Neural cell (in vitro differentiated cells): ENCODE data around the gene HS6ST1. TPM values are rescaled to one million over a fixed set of nuclear protein-coding genes. Genes with fewer than 3 reads are reported as not detected.

ENCODE experiments used
- H2AFZ ChIP-seq: fragments of 200-600, 300-800 bp; sonication (generic), shearing (Covaris generic); 2 replicates; pipeline ENCODE4 v1.6.0; 2014; ENCODE audit warnings: low read depth, mild to moderate bottlenecking, antibody characterized with exemption, low read length, moderate library complexity
- H3F3A ChIP-seq: fragments of 200-600 bp; shearing (Covaris generic); 2 replicates; pipeline ENCODE4 v1.6.1; 2016; ENCODE audit warnings: mild to moderate bottlenecking, moderate library complexity, mixed read lengths, antibody characterized with exemption, low read length; ENCODE audit not compliant: insufficient read depth, poor library complexity, severe bottlenecking
- H3K27ac ChIP-seq: fragments of 200-600, 300-800 bp; sonication (generic), shearing (Covaris generic); 2 replicates; pipeline ENCODE4 v1.5.1; 2014; ENCODE audit warnings: mild to moderate bottlenecking, low read length, moderate library complexity
- H3K27me3 ChIP-seq: fragments of 300-800, 200-600 bp; sonication (generic), shearing (Covaris generic); 2 replicates; pipeline ENCODE4 v1.6.0; 2014; ENCODE audit warnings: mild to moderate bottlenecking, low read depth, low read length, moderate library complexity; ENCODE audit not compliant: insufficient read depth
- H3K36me3 ChIP-seq: fragments of 300-800, 200-600 bp; sonication (generic), shearing (Covaris generic); 2 replicates; pipeline ENCODE4 v1.5.1; 2014; ENCODE audit warnings: mild to moderate bottlenecking, antibody characterized with exemption, low read length, moderate library complexity; ENCODE audit not compliant: insufficient read depth
- H3K4me2 ChIP-seq: fragments of 300-800, 200-600 bp; sonication (generic), shearing (Covaris generic); 2 replicates; pipeline ENCODE4 v1.6.0; 2014; ENCODE audit warnings: mild to moderate bottlenecking, low read length
- H3K4me3 ChIP-seq: fragments of 300-800, 200-600 bp; sonication (generic), shearing (Covaris generic); 2 replicates; pipeline ENCODE4 v1.5.1; 2014; ENCODE audit warnings: mild to moderate bottlenecking, low read length, moderate library complexity
- H3K79me2 ChIP-seq: fragments of 200-600 bp; shearing (Covaris generic); replicated peaks from 2 replicates; pipeline ENCODE4 v1.6.0; 2014; ENCODE audit warnings: mild to moderate bottlenecking, low read length, moderate library complexity; ENCODE audit not compliant: insufficient read depth
- H3K9ac ChIP-seq: fragments of 300-800, 200-600 bp; sonication (generic), shearing (Covaris generic); 2 replicates; pipeline ENCODE4 v1.6.1; 2016; ENCODE audit warnings: mild to moderate bottlenecking, low read length, mixed read lengths
- H3K9me2 ChIP-seq: fragments of 200-600 bp; shearing (Covaris generic); 2 replicates; pipeline ENCODE4 v1.6.1; 2016; ENCODE audit warnings: mild to moderate bottlenecking, low read length, mixed read lengths; ENCODE audit not compliant: insufficient read depth
- H3K9me3 ChIP-seq: fragments of 200-600, 300-800 bp; sonication (generic), shearing (Covaris generic); 2 replicates; pipeline ENCODE4 v1.6.1; 2016; ENCODE audit warnings: mild to moderate bottlenecking, mixed run types, low read length, moderate library complexity, mixed read lengths
- H4K20me1 ChIP-seq: fragments of 200-600 bp; shearing (Covaris generic); 2 replicates; pipeline ENCODE4 v1.6.1; 2016; ENCODE audit warnings: mild to moderate bottlenecking, mixed run types; ENCODE audit not compliant: insufficient read depth
- EP300 ChIP-seq: fragments of 450-650 bp; conservative IDR thresholded peaks from 2 replicates; pipeline ENCODE4 v1.6.1; 2014; ENCODE audit warnings: antibody characterized with exemption, mild to moderate bottlenecking, moderate library complexity; ENCODE audit not compliant: poor library complexity, severe bottlenecking
- EZH2 ChIP-seq: fragments of 200-600, 300-800 bp; shearing (Covaris generic), sonication (generic); IDR thresholded peaks from 2 replicates; pipeline ENCODE4 v1.6.1; 2014; ENCODE audit warnings: antibody characterized with exemption, low read length, borderline replicate concordance, mild to moderate bottlenecking; ENCODE audit not compliant: insufficient read depth, poor library complexity, severe bottlenecking
- MXI1 ChIP-seq: fragments of 450-650 bp; conservative IDR thresholded peaks from 2 replicates; pipeline ENCODE4 v1.6.1; 2014; ENCODE audit warnings: antibody characterized with exemption, mild to moderate bottlenecking; ENCODE audit not compliant: poor library complexity, severe bottlenecking
- POLR2AphosphoS5 ChIP-seq: IDR thresholded peaks from 2 replicates; pipeline ENCODE4 v1.6.1; 2012
- RAD21 ChIP-seq: fragments of 450-650 bp; conservative IDR thresholded peaks from 2 replicates; pipeline ENCODE4 v1.6.1; 2014; ENCODE audit warnings: antibody characterized with exemption, mild to moderate bottlenecking, moderate library complexity
- SMC3 ChIP-seq: fragments of 450-650 bp; conservative IDR thresholded peaks from 2 replicates; pipeline ENCODE4 v1.6.1; 2014; ENCODE audit warnings: antibody characterized with exemption, mild to moderate bottlenecking, moderate library complexity; ENCODE audit not compliant: poor library complexity
- TAF1 ChIP-seq: IDR thresholded peaks from 2 replicates; pipeline ENCODE4 v1.6.1; 2012; ENCODE audit warnings: low read depth
- polyA plus RNA-seq: library from polyadenylated mRNA; depleted of rRNA; stranded (reverse); fragments of >200 nt; gene quantifications from 2 replicates; pipeline ENCODE4 v1.2.3, GENCODE V29; 2014
- TF ChIP-seq, protein P1 (sequence below): IDR thresholded peaks from 2 replicates; pipeline ENCODE4 v1.6.1; 2012; ENCODE audit warnings: borderline replicate concordance
- TF ChIP-seq, protein P2 (sequence below): fragments of 450-650 bp; IDR thresholded peaks from 2 replicates; pipeline ENCODE4 v1.5.1; 2014; ENCODE audit warnings: antibody characterized with exemption, mild to moderate bottlenecking, moderate library complexity; ENCODE audit not compliant: poor library complexity, severe bottlenecking

The HS6ST1 gene
- polyA plus RNA-seq, 1 donor from 2014 or later = 44.1 TPM

DNA sequence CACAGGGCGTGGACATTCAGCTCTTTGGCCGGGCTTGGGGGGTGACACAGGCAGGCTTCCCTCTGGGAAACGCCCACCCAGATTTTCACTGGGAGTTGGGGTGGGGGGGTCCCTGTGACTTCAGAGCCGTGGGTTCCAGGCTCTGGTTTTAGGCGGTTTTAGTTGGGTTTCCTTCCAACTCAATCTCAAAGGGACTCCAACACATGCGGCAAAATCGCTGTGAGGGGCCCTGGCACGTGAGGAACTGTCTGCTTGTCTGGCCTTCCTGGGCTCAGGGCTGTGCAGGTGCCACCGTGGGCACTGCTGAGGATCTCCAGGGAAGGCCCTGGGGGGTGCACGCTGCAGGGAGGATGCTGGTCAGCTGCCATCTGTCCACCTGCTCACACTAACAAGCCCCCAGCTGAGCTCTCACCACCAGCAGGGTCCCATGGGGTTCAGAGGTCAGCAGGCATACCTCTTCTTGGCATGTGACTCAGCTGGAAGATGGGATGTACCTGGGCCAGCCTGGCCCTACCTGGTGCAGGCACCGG lies 11.7 kb downstream of the HS6ST1 start:
- no peak overlapping the region for H3K27ac ChIP-seq
- no peaks in the 10 kb centered on the region for H3K36me3 ChIP-seq
- no peak overlapping the region for H3K4me2 ChIP-seq
- no peak overlapping the region for H2AFZ ChIP-seq
- no peaks in the 10 kb centered on the region for H3K9me2 ChIP-seq
- no peaks in the 10 kb centered on the region for H4K20me1 ChIP-seq
- peaks cover 63% of the 10 kb centered on the region for H3K79me2 ChIP-seq
- H3F3A ChIP-seq = no peaks in the 10 kb centered on the region
- H3K9ac ChIP-seq = no peak overlapping the region
- H3K4me3 ChIP-seq = no peak overlapping the region
- H3K9me3 ChIP-seq = no peaks in the 10 kb centered on the region
- H3K27me3 ChIP-seq = no peaks in the 10 kb centered on the region
- TF ChIP-seq TAF1 (no peak), EP300 (no peak), EZH2 (no peak), RAD21 (no peak), POLR2AphosphoS5 (no peak), SMC3 (no peak), MXI1 (no peak)
- TF ChIP-seq, protein P1, sequence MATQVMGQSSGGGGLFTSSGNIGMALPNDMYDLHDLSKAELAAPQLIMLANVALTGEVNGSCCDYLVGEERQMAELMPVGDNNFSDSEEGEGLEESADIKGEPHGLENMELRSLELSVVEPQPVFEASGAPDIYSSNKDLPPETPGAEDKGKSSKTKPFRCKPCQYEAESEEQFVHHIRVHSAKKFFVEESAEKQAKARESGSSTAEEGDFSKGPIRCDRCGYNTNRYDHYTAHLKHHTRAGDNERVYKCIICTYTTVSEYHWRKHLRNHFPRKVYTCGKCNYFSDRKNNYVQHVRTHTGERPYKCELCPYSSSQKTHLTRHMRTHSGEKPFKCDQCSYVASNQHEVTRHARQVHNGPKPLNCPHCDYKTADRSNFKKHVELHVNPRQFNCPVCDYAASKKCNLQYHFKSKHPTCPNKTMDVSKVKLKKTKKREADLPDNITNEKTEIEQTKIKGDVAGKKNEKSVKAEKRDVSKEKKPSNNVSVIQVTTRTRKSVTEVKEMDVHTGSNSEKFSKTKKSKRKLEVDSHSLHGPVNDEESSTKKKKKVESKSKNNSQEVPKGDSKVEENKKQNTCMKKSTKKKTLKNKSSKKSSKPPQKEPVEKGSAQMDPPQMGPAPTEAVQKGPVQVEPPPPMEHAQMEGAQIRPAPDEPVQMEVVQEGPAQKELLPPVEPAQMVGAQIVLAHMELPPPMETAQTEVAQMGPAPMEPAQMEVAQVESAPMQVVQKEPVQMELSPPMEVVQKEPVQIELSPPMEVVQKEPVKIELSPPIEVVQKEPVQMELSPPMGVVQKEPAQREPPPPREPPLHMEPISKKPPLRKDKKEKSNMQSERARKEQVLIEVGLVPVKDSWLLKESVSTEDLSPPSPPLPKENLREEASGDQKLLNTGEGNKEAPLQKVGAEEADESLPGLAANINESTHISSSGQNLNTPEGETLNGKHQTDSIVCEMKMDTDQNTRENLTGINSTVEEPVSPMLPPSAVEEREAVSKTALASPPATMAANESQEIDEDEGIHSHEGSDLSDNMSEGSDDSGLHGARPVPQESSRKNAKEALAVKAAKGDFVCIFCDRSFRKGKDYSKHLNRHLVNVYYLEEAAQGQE = no peak
- TF ChIP-seq, protein P2, sequence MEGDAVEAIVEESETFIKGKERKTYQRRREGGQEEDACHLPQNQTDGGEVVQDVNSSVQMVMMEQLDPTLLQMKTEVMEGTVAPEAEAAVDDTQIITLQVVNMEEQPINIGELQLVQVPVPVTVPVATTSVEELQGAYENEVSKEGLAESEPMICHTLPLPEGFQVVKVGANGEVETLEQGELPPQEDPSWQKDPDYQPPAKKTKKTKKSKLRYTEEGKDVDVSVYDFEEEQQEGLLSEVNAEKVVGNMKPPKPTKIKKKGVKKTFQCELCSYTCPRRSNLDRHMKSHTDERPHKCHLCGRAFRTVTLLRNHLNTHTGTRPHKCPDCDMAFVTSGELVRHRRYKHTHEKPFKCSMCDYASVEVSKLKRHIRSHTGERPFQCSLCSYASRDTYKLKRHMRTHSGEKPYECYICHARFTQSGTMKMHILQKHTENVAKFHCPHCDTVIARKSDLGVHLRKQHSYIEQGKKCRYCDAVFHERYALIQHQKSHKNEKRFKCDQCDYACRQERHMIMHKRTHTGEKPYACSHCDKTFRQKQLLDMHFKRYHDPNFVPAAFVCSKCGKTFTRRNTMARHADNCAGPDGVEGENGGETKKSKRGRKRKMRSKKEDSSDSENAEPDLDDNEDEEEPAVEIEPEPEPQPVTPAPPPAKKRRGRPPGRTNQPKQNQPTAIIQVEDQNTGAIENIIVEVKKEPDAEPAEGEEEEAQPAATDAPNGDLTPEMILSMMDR = no peak

DNA sequence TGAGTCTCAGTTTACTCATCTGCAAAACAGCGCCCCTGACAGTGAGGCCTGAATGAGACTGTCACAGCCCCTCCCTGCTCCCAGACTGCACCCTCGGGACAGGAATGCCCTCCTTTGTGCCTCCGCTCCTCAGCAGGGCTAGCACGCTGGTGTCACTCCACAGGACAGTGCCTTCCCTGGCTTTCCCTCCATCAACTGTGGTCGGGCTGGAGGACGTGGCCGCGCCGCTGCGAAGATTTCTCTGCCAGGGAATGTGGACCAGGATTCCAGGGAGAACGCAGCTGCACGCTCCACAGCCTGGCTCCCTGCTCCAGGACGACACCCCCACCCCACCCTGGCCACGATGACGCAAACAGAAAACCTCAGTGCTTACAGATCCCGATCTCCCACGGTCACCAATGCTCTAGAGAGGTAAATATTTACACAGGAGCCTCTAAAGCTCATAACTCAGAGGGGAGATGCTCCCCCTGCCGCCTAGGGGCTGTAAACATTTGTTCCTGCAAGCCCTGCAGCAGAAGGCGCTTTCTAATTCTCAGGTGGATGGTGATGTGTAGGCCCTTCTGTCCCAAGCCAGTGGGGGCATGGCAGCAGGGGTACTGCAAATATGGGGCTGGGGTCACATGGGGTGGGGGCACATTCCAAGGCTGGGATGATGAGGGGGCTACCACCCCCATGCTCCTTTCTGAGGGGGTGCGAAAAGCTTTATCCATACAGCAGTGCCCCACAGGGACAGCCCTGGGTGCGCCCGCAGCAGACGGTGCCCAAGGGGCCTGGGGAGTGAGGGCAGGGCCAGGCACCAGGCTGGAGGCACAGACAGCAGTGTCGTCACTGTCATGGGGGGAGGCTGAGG lies 12.4 kb downstream of the HS6ST1 start:
- Histone ChIP-seq H3K27me3 (no peaks in the 10 kb centered on the region), H3K4me2 (no peak overlapping the region), H3K9me3 (no peaks in the 10 kb centered on the region), H3K9me2 (no peaks in the 10 kb centered on the region), H3K79me2 (peaks cover 57% of the 10 kb centered on the region), H2AFZ (no peak overlapping the region), H3K36me3 (no peaks in the 10 kb centered on the region), H3F3A (no peaks in the 10 kb centered on the region), H4K20me1 (no peaks in the 10 kb centered on the region), H3K4me3 (no peak overlapping the region), H3K27ac (no peak overlapping the region), H3K9ac (no peak overlapping the region)
- TF ChIP-seq RAD21 (no peak), POLR2AphosphoS5 (no peak), EP300 (no peak), MXI1 (no peak), SMC3 (no peak), TAF1 (no peak), EZH2 (no peak)
- TF ChIP-seq, protein P2 = no peak
- TF ChIP-seq, protein P1 = no peak
